ENCODE measurements around the gene OLFM1.

OLFM1 gene

GRCh38 chr9:135116881-135117280 lies 29.4 kb downstream of the OLFM1 start:
- DNase-seq (ENCODE audit: low read depth): no peak
- no peak for TF ChIP-seq CTCF (IDR thresholded peaks at IDR 0.05; ENCODE audit: low read depth, low read length, missing control alignments)

GRCh38 chr9:135117281-135117680 lies 29.8 kb downstream of the OLFM1 start:
- TF ChIP-seq CTCF (IDR thresholded peaks at IDR 0.05; ENCODE audit: low read depth, low read length, missing control alignments): no peak
- no peak for DNase-seq (ENCODE audit: low read depth)
- no peak overlapping the region for H3K4me3 ChIP-seq (ENCODE audit: low read depth, low read length)

More at GRCh38 chr9:135116881-135117280, 29.4 kb downstream of the OLFM1 start:
- no peak overlapping the region for H3K4me3 ChIP-seq (ENCODE audit: low read depth, low read length)

- no peak overlapping the region for H3K4me3 ChIP-seq (ENCODE audit: low read depth, low read length)
- no peak for DNase-seq (ENCODE audit: low read depth)
- no peak for TF ChIP-seq CTCF (IDR thresholded peaks at IDR 0.05; ENCODE audit: low read depth, low read length, missing control alignments)
Measured at GRCh38 chr9:135119496-135120064, 32.1 kb downstream of the OLFM1 start.

- TF ChIP-seq CTCF (IDR thresholded peaks at IDR 0.05; ENCODE audit: low read depth, low read length, missing control alignments): no peak
- no peak for DNase-seq (ENCODE audit: low read depth)
- no peak overlapping the region for H3K4me3 ChIP-seq (ENCODE audit: low read depth, low read length)
Measured at GRCh38 chr9:135120249-135120648, 32.8 kb downstream of the OLFM1 start.

GRCh38 chr9:135122316-135122715 lies 34.8 kb downstream of the OLFM1 start:
- no peak for TF ChIP-seq CTCF (IDR thresholded peaks at IDR 0.05; ENCODE audit: low read depth, low read length, missing control alignments)
- no peak overlapping the region for H3K4me3 ChIP-seq (ENCODE audit: low read depth, low read length)
- DNase-seq (ENCODE audit: low read depth): no peak

GRCh38 chr9:135123126-135123772 lies 35.8 kb downstream of the OLFM1 start:
- no peak overlapping the region for H3K4me3 ChIP-seq (ENCODE audit: low read depth, low read length)
- TF ChIP-seq CTCF (IDR thresholded peaks at IDR 0.05; ENCODE audit: low read depth, low read length, missing control alignments): no peak
- no peak for DNase-seq (ENCODE audit: low read depth)

GRCh38 chr9:135123773-135124134 lies 36.3 kb downstream of the OLFM1 start:
- no peak overlapping the region for H3K4me3 ChIP-seq (ENCODE audit: low read depth, low read length)
- TF ChIP-seq CTCF (IDR thresholded peaks at IDR 0.05; ENCODE audit: low read depth, low read length, missing control alignments): no peak
- no peak for DNase-seq (ENCODE audit: low read depth)
